ENCODE data around the gene IL4I1. TPM values are rescaled to one million over a fixed set of nuclear protein-coding genes. Genes with fewer than 3 reads are reported as not detected.

The IL4I1 gene
- total RNA-seq, 5 donors from 2014 or later (not counting 1 experiment from before 2014, with no cell fraction given): 2.0 to 12.4 (median 4.0) TPM

- Mint-ChIP-seq H3K27me3 (no peaks in the 10 kb centered on the region), H3K4me1 (peaks cover 11 to 31% (median 18%) of the 10 kb centered on the region in 3 donors), H3K4me3 (peak overlapping the region; percentile 17 to 76 (median 21)), H3K9me3 (no peaks in the 10 kb centered on the region), H3K36me3 (peaks cover 2% of the 10 kb centered on the region), H3K27ac (peak overlapping the region in 1 of 2 donors; percentile 1)
- Histone ChIP-seq H3K4me1 (ENCODE audit: control insufficient read depth in 1 of 2, extremely low read depth in 1 of 2, insufficient read depth in 2 of 2, low read length in 2 of 2) (peaks cover 0 to 35% of the 10 kb centered on the region in 2 experiments), H3K27me3 (replicated peaks in 1 of 2; ENCODE audit: control insufficient read depth in 2 of 2, extremely low read depth in 1 of 2, insufficient read depth in 2 of 2, low read length in 1 of 2) (no peaks in the 10 kb centered on the region), H3K36me3 (ENCODE audit: control insufficient read depth in 2 of 2, extremely low read depth in 1 of 2, insufficient read depth in 1 of 2, low read length in 1 of 2) (peaks cover 3 to 5% of the 10 kb centered on the region in 2 donors), H3K4me3 (ENCODE audit: control insufficient read depth in 1 of 2, extremely low read depth in 1 of 2, low read length in 1 of 2) (no peak overlapping the region), H3K9me3 (no peaks in the 10 kb centered on the region), H3K27ac (ENCODE audit: low read length) (no peak overlapping the region)
- ATAC-seq (replicated peaks in 1 of 4): no peak
- DNase-seq: no peak
- WGBS (ENCODE audit: insufficient coverage): 92% methylated on average over 15 of the region's 17 CpGs
- ChIA-PET CTCF (no interaction called here), POLR2A (no interaction called here)
Measured at GRCh38 chr19:49891393-49891792, 5.3 kb downstream of the IL4I1 start.

DNA sequence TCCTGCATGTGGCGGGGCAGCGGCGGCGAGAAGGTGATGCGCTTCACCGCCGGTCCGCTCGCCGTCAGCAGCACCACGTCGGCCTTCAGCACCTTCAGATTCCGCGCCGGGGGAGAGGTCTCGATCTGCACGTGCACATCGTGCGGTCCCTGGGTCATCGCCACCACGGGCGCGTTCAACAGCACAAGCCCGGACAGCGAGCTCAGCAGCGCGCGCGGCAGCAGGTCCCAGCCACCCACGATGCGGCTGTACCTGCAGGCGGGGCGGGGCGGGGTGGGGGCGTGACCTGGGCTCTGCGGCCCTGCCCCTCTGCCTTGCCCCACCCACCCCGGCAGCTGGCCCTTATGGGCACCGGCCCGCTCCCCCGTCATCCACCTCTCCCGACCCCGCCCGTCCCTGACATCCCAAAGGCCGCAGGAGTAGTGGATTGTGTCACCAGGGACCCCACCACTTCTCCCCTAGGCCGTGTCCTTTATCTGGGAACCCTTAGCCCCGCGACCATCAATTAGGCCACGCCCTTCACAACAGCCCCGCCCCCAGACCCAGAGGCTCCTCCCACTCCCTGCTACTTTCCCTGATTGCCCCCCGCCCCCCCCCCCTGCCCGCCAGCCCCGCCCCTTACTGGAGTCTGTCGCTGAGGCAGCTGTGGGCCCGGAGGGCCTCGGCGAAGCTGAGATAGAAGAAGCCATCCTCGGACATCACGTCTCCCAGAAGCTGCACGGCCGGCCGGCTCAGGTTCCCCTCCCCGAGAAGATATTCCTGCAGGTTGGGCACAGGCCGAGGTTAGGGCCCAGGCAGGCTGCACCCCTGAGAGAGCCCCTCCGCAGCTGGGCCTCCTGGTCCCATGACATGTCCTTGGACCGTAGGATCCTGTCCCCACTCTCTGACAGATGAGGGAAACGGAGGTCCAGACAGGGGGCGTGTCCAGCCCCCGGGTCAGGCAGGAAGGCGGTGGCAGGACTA, 6.1 kb downstream of the IL4I1 start:
- peak overlapping the region; percentile 62 to 65 for H3K4me3 ChIP-seq (ENCODE audit: control insufficient read depth in 1 of 2, extremely low read depth in 1 of 2, low read length in 1 of 2)
- Mint-ChIP-seq H3K27ac (peak overlapping the region; percentile 58 to 61), H3K9me3 (no peaks in the 10 kb centered on the region), H3K36me3 (peaks cover 5% of the 10 kb centered on the region), H3K4me3 (peak overlapping the region; percentile 76 to 80 (median 76)), H3K4me1 (peaks cover 6 to 24% (median 14%) of the 10 kb centered on the region in 3 donors), H3K27me3 (no peaks in the 10 kb centered on the region)
- peak; percentile 84 to 89 (median 87) for ATAC-seq (replicated peaks in 1 of 4)
- peak; percentile 26 to 82 (median 58) for DNase-seq
- POLR2A ChIA-PET: interaction anchor here (0.6 kb wide), 2 partner anchors 486 to 1005 kb away, joined by 3 to 5 read pairs; partner anchors contain the start of gene NR1H2 (in 1 of the 2)
- H3K27ac ChIP-seq (ENCODE audit: low read length): peak overlapping the region; percentile 44
- WGBS (ENCODE audit: insufficient coverage): 29% methylated on average over 46 of the region's 69 CpGs
- peaks cover 0 to 27% of the 10 kb centered on the region in 2 experiments for H3K4me1 ChIP-seq (ENCODE audit: control insufficient read depth in 1 of 2, extremely low read depth in 1 of 2, insufficient read depth in 2 of 2, low read length in 2 of 2)
- no peaks in the 10 kb centered on the region for H3K9me3 ChIP-seq
- peaks cover 3 to 5% of the 10 kb centered on the region in 2 donors for H3K36me3 ChIP-seq (ENCODE audit: control insufficient read depth in 2 of 2, extremely low read depth in 1 of 2, insufficient read depth in 1 of 2, low read length in 1 of 2)
- no peaks in the 10 kb centered on the region for H3K27me3 ChIP-seq (replicated peaks in 1 of 2; ENCODE audit: control insufficient read depth in 2 of 2, extremely low read depth in 1 of 2, insufficient read depth in 2 of 2, low read length in 1 of 2)
- CTCF ChIA-PET: no interaction called here

- peaks cover 0 to 21% of the 10 kb centered on the region in 2 experiments for H3K4me1 ChIP-seq (ENCODE audit: control insufficient read depth in 1 of 2, extremely low read depth in 1 of 2, insufficient read depth in 2 of 2, low read length in 2 of 2)
- CTCF ChIA-PET: no interaction called here
- 31% methylated on average over 71 of the region's 71 CpGs for WGBS (ENCODE audit: insufficient coverage)
- peaks cover 5 to 6% of the 10 kb centered on the region in 2 donors for H3K36me3 ChIP-seq (ENCODE audit: control insufficient read depth in 2 of 2, extremely low read depth in 1 of 2, insufficient read depth in 1 of 2, low read length in 1 of 2)
- DNase-seq (peak; percentile 44 to 89 (median 65)), ATAC-seq (replicated peaks in 1 of 4) (peak; percentile 73 to 84 (median 82))
- peaks cover 10% of the 10 kb centered on the region for H3K36me3 Mint-ChIP-seq
- no peaks in the 10 kb centered on the region for H3K27me3 Mint-ChIP-seq
- peak overlapping the region; percentile 44 for H3K27ac ChIP-seq (ENCODE audit: low read length)
- no peaks in the 10 kb centered on the region for H3K9me3 ChIP-seq
- peaks cover 6 to 18% (median 12%) of the 10 kb centered on the region in 3 donors for H3K4me1 Mint-ChIP-seq
- H3K27ac Mint-ChIP-seq: peak overlapping the region; percentile 58 to 61
- H3K4me3 Mint-ChIP-seq: peak overlapping the region; percentile 76 to 80 (median 76)
- POLR2A ChIA-PET: interaction anchor here in 1 of 2 donors (0.6 kb wide), 1 partner anchor 486 kb away, joined by 5 read pairs; the partner anchor contains the start of gene NR1H2
- H3K9me3 Mint-ChIP-seq: no peaks in the 10 kb centered on the region
- H3K27me3 ChIP-seq (replicated peaks in 1 of 2; ENCODE audit: control insufficient read depth in 2 of 2, extremely low read depth in 1 of 2, insufficient read depth in 2 of 2, low read length in 1 of 2): no peaks in the 10 kb centered on the region
- peak overlapping the region; percentile 62 to 65 for H3K4me3 ChIP-seq (ENCODE audit: control insufficient read depth in 1 of 2, extremely low read depth in 1 of 2, low read length in 1 of 2)
Measured at GRCh38 chr19:49889687-49890348, 6.9 kb downstream of the IL4I1 start.

DNA sequence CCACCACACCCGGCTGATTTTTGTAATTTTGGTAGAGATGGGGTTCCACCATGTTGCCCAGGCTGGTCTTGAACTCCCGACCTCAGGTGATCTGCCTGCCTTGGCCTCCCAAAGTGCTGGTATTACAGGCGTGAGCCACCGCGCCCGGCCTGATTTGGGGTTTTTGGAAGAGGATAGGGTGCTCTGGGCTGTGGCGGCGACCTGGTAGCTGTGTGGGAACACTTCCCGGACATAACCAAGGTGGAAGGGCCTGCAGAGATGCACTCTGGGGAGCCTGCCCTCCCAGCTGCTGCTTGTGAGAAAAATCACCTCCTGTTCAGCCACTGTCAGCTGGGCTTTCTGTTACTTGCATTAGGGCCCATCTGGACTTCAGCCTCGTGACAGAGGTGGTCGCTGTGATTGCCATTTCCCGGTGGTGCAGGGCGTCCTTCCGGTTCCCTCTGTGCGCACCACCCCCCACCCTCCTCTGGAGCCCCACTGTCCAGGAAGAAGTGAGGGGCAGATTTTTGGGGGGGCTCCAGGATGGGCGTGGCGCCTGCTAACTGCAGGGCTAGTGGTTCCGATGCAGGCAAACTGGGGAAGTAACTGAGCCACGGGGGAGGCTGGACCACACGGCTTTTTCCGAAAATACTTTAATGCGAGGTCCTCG, 7.5 kb downstream of the IL4I1 start:
- H3K27ac Mint-ChIP-seq: no peak overlapping the region
- H3K9me3 Mint-ChIP-seq: no peaks in the 10 kb centered on the region
- DNase-seq (no peak), ATAC-seq (replicated peaks in 1 of 4) (no peak)
- POLR2A ChIA-PET: no interaction called here
- Histone ChIP-seq H3K36me3 (ENCODE audit: control insufficient read depth in 2 of 2, extremely low read depth in 1 of 2, insufficient read depth in 1 of 2, low read length in 1 of 2) (peaks cover 12% of the 10 kb centered on the region in 2 donors), H3K27me3 (replicated peaks in 1 of 2; ENCODE audit: control insufficient read depth in 2 of 2, extremely low read depth in 1 of 2, insufficient read depth in 2 of 2, low read length in 1 of 2) (no peaks in the 10 kb centered on the region), H3K9me3 (no peaks in the 10 kb centered on the region), H3K27ac (ENCODE audit: low read length) (no peak overlapping the region), H3K4me1 (ENCODE audit: control insufficient read depth in 1 of 2, extremely low read depth in 1 of 2, insufficient read depth in 2 of 2, low read length in 2 of 2) (peaks cover 0 to 19% of the 10 kb centered on the region in 2 experiments), H3K4me3 (ENCODE audit: control insufficient read depth in 1 of 2, extremely low read depth in 1 of 2, low read length in 1 of 2) (no peak overlapping the region)
- peak overlapping the region in 1 of 3 donors; percentile 28 for H3K4me3 Mint-ChIP-seq
- no peaks in the 10 kb centered on the region for H3K27me3 Mint-ChIP-seq
- H3K36me3 Mint-ChIP-seq: peaks cover 15% of the 10 kb centered on the region
- 92% methylated on average over 17 of the region's 23 CpGs for WGBS (ENCODE audit: insufficient coverage)
- CTCF ChIA-PET: no interaction called here
- H3K4me1 Mint-ChIP-seq: peaks cover 6 to 14% (median 12%) of the 10 kb centered on the region in 3 donors

DNA sequence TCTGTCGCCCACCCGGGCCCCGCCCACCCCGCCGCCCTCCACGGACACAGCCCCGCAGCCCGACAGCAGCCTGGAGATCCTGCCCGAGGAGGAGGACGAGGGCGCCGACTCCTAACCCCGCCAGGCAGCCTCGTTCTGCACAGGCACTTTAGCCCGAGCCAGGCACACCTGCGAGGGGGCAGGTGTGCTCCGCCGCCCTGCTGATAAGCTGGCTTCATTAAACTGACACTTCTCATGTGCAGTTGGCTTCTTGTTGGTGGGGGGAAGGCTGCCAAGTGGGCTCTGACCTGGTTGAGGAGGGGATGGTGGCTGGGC, 8.2 kb downstream of the IL4I1 start:
- no peaks in the 10 kb centered on the region for H3K27me3 Mint-ChIP-seq
- Histone ChIP-seq H3K9me3 (no peaks in the 10 kb centered on the region), H3K27me3 (replicated peaks in 1 of 2; ENCODE audit: control insufficient read depth in 2 of 2, extremely low read depth in 1 of 2, insufficient read depth in 2 of 2, low read length in 1 of 2) (no peaks in the 10 kb centered on the region), H3K36me3 (ENCODE audit: control insufficient read depth in 2 of 2, extremely low read depth in 1 of 2, insufficient read depth in 1 of 2, low read length in 1 of 2) (peaks cover 15 to 19% of the 10 kb centered on the region in 2 donors), H3K27ac (ENCODE audit: low read length) (no peak overlapping the region), H3K4me1 (ENCODE audit: control insufficient read depth in 1 of 2, extremely low read depth in 1 of 2, insufficient read depth in 2 of 2, low read length in 2 of 2) (peaks cover 0 to 17% of the 10 kb centered on the region in 2 experiments), H3K4me3 (ENCODE audit: control insufficient read depth in 1 of 2, extremely low read depth in 1 of 2, low read length in 1 of 2) (no peak overlapping the region)
- H3K36me3 Mint-ChIP-seq: peaks cover 19% of the 10 kb centered on the region
- WGBS (ENCODE audit: insufficient coverage): 97% methylated on average over 17 of the region's 18 CpGs
- H3K4me1 Mint-ChIP-seq: peaks cover 6 to 14% (median 12%) of the 10 kb centered on the region in 3 donors
- DNase-seq (no peak), ATAC-seq (replicated peaks in 1 of 4) (no peak)
- H3K9me3 Mint-ChIP-seq: no peaks in the 10 kb centered on the region
- no peak overlapping the region for H3K27ac Mint-ChIP-seq
- H3K4me3 Mint-ChIP-seq: peak overlapping the region in 1 of 3 donors; percentile 28
- POLR2A ChIA-PET: interaction anchor here in 1 of 2 donors (0.6 kb wide), 1 partner anchor 14 kb away, joined by 7 read pairs; no protein-coding TSS in a partner anchor
- CTCF ChIA-PET: no interaction called here

Measured in T-cell (primary cell).